Measurements from ENCODE around the gene CDH4. TPM values are rescaled to one million over a fixed set of nuclear protein-coding genes. Genes with fewer than 3 reads are reported as not detected.

CDH4 gene
- total RNA-seq, 1 experiment from 2014 or later, result not detected

DNA sequence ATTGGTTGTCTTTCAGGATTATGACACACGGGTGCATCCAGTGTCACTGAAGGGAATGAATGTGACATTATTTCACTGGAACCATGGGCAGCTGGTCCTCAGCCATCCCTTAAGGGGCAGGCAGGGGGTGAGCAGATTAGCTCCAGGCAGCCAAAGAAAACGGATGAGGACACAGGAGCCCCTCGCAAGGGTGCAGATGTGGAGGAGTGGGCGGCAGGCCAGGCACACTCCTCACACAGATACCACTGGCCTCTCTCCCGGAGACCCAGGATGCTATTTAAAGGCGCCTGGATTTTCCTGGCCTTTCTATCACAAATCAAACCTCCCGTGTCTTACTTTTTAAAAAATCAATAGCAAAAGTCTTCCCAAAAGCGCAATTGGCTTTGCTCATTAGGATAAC lies 603.2 kb downstream of the CDH4 start:
- H3K4me1 ChIP-seq (replicated peaks; ENCODE audit: insufficient read depth), result no peaks in the 10 kb centered on the region
- H4K20me1 ChIP-seq (ENCODE audit: insufficient read depth), result no peaks in the 10 kb centered on the region
- H3K27ac ChIP-seq, result no peak overlapping the region
- ChIA-PET CTCF (no interaction called here), POLR2A (ENCODE audit: unreplicated experiment) (no interaction called here)
- no peaks in the 10 kb centered on the region for H3F3A ChIP-seq (ENCODE audit: insufficient read depth, low read depth)
- H3K36me3 ChIP-seq (ENCODE audit: low read depth), result no peaks in the 10 kb centered on the region
- no peak overlapping the region for H3K4me3 ChIP-seq
- H3K9me2 ChIP-seq (ENCODE audit: insufficient read depth), result no peaks in the 10 kb centered on the region
- peaks cover 95% of the 10 kb centered on the region for H3K27me3 ChIP-seq (ENCODE audit: insufficient read depth, low read depth)
- H2AFZ ChIP-seq, result no peak overlapping the region
- no TSS peak for BruUV-seq (replicated peaks)
- no peak for TF ChIP-seq CTCF (conservative IDR thresholded peaks at IDR 0.05)
- TF ChIP-seq EZH2 (IDR thresholded peaks at IDR 0.05; ENCODE audit: low read depth), result no peak
- no peaks in the 10 kb centered on the region for H3K9me3 ChIP-seq (ENCODE audit: insufficient read depth, low read depth)
- intact Hi-C loops (cut with micrococcal nuclease; ENCODE audit: unreplicated experiment), result no loop called here
- no peak overlapping the region for H3K4me2 ChIP-seq
- DNase-seq, result no peak
- no peaks in the 10 kb centered on the region for H3K79me2 ChIP-seq (ENCODE audit: low read depth)

- no peaks in the 10 kb centered on the region for H3K4me1 ChIP-seq (replicated peaks; ENCODE audit: insufficient read depth)
- no peaks in the 10 kb centered on the region for H3K36me3 ChIP-seq (ENCODE audit: low read depth)
- H3K27me3 ChIP-seq (ENCODE audit: insufficient read depth, low read depth), result peaks cover 95% of the 10 kb centered on the region
- no peak overlapping the region for H3K4me3 ChIP-seq
- TF ChIP-seq CTCF (conservative IDR thresholded peaks at IDR 0.05) (no peak), EZH2 (IDR thresholded peaks at IDR 0.05; ENCODE audit: low read depth) (no peak)
- H2AFZ ChIP-seq, result no peak overlapping the region
- POLR2A ChIA-PET (ENCODE audit: unreplicated experiment), result no interaction called here
- H3K79me2 ChIP-seq (ENCODE audit: low read depth), result no peaks in the 10 kb centered on the region
- intact Hi-C loops (cut with micrococcal nuclease; ENCODE audit: unreplicated experiment), result no loop called here
- H3K9me3 ChIP-seq (ENCODE audit: insufficient read depth, low read depth), result no peaks in the 10 kb centered on the region
- no peaks in the 10 kb centered on the region for H4K20me1 ChIP-seq (ENCODE audit: insufficient read depth)
- no peak overlapping the region for H3K27ac ChIP-seq
- CTCF ChIA-PET, result no interaction called here
- H3F3A ChIP-seq (ENCODE audit: insufficient read depth, low read depth), result no peaks in the 10 kb centered on the region
- no peak for DNase-seq
- BruUV-seq (replicated peaks), result no TSS peak
- no peak overlapping the region for H3K4me2 ChIP-seq
- H3K9me2 ChIP-seq (ENCODE audit: insufficient read depth), result no peaks in the 10 kb centered on the region
Observed at GRCh38 chr20:61856626-61857413, 604.8 kb downstream of the CDH4 start.

DNA sequence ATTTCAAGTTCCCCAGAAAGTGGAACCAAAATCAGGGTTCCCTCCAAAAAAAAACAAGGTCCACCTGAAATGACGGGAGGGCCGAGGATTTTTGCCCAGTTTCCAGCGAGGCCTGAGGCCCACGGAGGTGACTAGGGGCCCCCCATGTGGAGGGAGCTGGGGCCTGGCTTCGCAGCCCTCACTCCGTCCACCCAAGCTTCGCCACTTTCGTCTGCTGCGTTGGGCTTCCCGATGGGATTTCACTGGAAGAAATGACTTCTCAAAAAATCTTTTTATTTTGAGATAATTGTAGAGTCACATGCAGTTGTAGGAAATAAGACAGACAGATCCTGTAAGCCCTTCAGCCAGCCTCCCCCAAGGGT lies 605.3 kb downstream of the CDH4 start:
- Histone ChIP-seq H3F3A (ENCODE audit: insufficient read depth, low read depth) (no peaks in the 10 kb centered on the region), H3K4me2 (no peak overlapping the region), H4K20me1 (ENCODE audit: insufficient read depth) (no peaks in the 10 kb centered on the region), H3K27ac (no peak overlapping the region), H2AFZ (no peak overlapping the region), H3K9me3 (ENCODE audit: insufficient read depth, low read depth) (no peaks in the 10 kb centered on the region), H3K9me2 (ENCODE audit: insufficient read depth) (no peaks in the 10 kb centered on the region), H3K79me2 (ENCODE audit: low read depth) (no peaks in the 10 kb centered on the region), H3K27me3 (ENCODE audit: insufficient read depth, low read depth) (peaks cover 95% of the 10 kb centered on the region), H3K4me1 (replicated peaks; ENCODE audit: insufficient read depth) (no peaks in the 10 kb centered on the region), H3K36me3 (ENCODE audit: low read depth) (no peaks in the 10 kb centered on the region), H3K4me3 (no peak overlapping the region)
- no peak for TF ChIP-seq EZH2 (IDR thresholded peaks at IDR 0.05; ENCODE audit: low read depth)
- no peak for TF ChIP-seq CTCF (conservative IDR thresholded peaks at IDR 0.05)
- CTCF ChIA-PET, result no interaction called here
- POLR2A ChIA-PET (ENCODE audit: unreplicated experiment), result no interaction called here
- no peak for DNase-seq
- BruUV-seq (replicated peaks), result no TSS peak
- intact Hi-C loops (cut with micrococcal nuclease; ENCODE audit: unreplicated experiment), result no loop called here
